Retinal pigment epithelial cell (primary cell): ENCODE results near the gene CENPB.
"Not testable (repeated sequence)": the region's sequence is repeated elsewhere in the genome, so short reads cannot be mapped to it uniquely, and the experiment has no call there.

Source experiments
- DNase-seq: peaks from one replicate; pipeline ENCODE4 v3.0.0-alpha.2; 2010; ENCODE audit warnings: low read depth
- H3K4me3 ChIP-seq: 2 replicates; pipeline ENCODE4 v1.5.1; 2011; ENCODE audit warnings: mild to moderate bottlenecking, low read length, control low read depth, moderate library complexity
- TF ChIP-seq, protein P1 (sequence below): conservative IDR thresholded peaks from 2 replicates; pipeline ENCODE4 v1.5.1; 2011; ENCODE audit warnings: low read depth, low read length, control low read depth, inconsistent platforms

Gene CENPB, protein sequence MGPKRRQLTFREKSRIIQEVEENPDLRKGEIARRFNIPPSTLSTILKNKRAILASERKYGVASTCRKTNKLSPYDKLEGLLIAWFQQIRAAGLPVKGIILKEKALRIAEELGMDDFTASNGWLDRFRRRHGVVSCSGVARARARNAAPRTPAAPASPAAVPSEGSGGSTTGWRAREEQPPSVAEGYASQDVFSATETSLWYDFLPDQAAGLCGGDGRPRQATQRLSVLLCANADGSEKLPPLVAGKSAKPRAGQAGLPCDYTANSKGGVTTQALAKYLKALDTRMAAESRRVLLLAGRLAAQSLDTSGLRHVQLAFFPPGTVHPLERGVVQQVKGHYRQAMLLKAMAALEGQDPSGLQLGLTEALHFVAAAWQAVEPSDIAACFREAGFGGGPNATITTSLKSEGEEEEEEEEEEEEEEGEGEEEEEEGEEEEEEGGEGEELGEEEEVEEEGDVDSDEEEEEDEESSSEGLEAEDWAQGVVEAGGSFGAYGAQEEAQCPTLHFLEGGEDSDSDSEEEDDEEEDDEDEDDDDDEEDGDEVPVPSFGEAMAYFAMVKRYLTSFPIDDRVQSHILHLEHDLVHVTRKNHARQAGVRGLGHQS

DNA sequence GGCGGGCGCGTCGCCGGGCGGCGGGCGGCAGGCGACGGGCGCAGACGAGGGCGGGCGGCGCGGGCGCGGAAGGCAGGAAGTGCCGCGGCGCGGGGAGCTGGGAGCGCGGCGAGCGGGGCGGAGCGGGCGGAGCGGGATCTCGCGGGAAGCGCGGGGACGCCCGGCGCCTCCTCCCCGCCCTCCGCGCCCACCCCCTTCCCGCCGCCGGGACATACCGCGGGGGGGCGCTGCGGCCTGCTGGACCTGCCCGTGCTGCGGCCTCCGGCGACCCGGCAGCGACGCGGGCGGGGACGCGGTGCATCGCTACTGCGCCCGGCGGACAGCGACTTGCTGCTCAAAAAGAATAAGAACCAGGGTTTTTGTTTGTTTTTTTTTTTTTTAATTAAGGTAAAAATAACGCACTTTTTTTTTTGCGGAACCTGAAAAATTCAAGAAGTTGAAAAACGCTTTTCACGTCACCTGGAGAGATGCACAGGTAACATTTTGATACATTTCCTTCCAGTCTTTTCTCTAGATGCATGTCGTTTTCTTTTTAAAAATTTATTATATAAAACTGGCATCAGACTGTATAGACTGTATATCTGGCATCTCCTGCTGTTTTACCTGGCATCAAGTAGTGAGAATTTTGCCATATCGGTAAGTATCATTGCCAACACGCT is at the start of gene CENPB:
Gene CENPB (minus strand): TSS at position 76 of the 659 bp plus-strand sequence. CDS start 257 bp downstream, outside the sequence.
- peak within 1 kb of the TSS; percentile 60 for H3K4me3 ChIP-seq
- no peak for DNase-seq
- TF ChIP-seq, protein P1, sequence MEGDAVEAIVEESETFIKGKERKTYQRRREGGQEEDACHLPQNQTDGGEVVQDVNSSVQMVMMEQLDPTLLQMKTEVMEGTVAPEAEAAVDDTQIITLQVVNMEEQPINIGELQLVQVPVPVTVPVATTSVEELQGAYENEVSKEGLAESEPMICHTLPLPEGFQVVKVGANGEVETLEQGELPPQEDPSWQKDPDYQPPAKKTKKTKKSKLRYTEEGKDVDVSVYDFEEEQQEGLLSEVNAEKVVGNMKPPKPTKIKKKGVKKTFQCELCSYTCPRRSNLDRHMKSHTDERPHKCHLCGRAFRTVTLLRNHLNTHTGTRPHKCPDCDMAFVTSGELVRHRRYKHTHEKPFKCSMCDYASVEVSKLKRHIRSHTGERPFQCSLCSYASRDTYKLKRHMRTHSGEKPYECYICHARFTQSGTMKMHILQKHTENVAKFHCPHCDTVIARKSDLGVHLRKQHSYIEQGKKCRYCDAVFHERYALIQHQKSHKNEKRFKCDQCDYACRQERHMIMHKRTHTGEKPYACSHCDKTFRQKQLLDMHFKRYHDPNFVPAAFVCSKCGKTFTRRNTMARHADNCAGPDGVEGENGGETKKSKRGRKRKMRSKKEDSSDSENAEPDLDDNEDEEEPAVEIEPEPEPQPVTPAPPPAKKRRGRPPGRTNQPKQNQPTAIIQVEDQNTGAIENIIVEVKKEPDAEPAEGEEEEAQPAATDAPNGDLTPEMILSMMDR: peak; percentile 47

DNA sequence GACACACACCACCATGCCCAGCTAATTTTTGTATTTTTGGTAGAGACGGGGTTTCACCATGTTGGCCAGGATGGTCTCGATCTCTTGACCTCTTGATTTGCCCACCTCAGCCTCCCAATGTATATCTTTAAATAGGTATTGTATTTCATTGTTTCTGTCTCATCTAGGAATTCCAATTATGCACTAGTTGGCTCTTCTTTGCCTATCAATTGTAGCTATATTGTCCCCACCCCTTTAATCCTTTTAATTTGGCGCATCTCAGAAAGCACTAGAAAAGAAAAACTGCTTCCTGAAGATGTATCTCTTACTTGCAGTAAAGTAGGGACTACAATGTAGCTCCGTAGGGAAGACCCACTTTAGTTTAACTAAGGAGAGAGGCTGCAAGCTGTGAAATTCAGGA is 49.6 kb upstream of the CENPB start:
- DNase-seq: no peak
- H3K4me3 ChIP-seq: no peak overlapping the region
- TF ChIP-seq, protein P1: no peak

DNA sequence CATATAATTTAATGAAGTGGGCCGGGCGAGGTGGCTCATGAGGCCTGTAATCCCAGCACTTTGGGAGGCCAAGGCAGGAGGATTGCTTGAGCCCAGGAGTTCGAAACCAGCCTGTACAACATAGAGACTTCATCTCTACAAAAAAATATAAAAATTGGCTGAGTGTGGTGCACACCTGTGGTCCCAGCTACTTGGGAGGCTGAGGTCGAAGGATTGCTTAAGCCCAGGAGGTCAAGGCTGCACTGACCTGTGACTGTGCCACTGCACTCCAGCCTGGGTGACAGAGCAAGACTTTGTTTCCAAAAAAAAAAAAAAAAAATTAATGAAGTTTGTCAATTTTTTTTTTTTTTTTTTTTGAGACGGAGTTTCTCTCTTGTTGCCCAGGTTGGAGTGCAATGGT is 43.4 kb upstream of the CENPB start:
- not testable (repeated sequence) for H3K4me3 ChIP-seq, DNase-seq

DNA sequence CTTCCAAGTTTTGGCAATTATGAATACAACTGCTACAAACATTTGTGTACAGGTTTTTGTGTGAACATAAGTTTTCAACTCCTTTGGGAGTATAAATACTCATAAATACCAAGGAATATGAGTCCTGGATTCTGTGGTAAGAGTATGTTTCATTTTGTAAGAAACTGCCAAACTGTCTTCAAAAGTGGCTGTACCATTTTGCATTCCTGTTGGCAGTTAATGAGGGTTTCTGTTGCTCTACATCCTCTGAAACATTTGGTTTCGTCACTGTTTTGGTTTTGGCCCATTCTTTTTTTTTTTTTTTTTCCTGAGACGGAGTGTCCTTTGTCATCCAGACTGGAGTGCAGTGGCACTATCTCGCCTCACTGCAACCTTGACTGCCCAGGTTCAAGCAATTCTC is 42.3 kb upstream of the CENPB start:
- TF ChIP-seq, protein P1: no peak
- no peak overlapping the region for H3K4me3 ChIP-seq
- no peak for DNase-seq

DNA sequence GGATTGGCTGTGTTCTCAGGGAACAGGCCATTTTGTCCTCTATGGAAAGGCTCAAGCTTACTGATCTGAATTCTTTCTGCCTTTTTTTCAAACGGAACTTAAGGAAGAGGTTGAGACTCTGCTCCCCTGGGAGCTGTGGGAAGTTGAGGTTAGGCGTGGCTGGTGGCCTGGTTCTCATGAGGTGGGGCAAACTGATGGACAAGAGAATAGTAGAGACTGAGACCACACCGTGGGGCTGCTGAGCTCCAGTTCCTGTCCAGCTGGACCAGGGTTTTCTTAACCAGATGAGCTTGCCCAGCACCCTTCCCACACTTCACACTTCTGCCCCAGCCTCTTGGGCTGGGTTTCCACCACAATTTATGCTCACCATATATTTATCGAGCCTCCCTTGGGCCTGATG is 39.9 kb upstream of the CENPB start:
- TF ChIP-seq, protein P1: no peak
- H3K4me3 ChIP-seq: no peak overlapping the region
- DNase-seq: no peak

DNA sequence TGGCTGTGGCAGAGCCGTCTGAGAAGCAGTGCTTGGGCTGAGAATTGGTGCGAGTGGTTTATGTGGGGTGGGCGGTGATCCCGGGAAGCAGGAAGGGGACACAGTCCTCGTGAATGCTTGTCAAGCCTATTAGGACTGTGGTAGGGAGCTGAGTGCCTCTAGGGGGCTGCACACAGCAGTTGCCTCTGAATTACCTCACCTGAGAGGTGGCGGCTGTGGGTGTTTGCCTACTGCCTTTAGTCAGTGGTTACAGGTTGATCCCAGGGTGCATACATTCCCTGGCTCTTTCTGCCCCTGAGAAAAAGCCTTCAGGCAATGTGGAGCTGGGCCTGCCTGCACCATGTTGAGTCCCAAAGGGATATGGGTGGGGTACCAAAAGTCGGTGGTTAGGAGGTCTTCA is 39.0 kb upstream of the CENPB start:
- DNase-seq: no peak
- TF ChIP-seq, protein P1: no peak
- H3K4me3 ChIP-seq: no peak overlapping the region

DNA sequence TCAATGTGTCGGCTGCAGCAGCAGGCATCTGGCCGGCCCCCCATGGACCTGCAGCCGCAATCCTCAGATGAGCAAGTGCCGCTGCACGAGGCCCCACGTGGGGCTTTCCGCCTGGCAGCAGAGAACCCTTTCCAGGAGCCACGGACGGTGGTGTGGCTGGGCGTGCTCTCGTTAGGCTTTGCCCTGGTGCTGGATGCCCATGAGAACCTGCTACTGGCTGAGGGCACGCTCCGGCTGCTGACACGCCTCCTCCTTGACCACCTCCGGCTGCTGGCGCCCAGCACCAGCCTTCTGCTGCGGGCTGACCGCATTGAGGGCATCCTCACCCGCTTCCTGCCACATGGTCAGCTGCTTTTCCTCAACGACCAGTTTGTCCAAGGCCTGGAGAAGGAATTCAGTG is 37.3 kb upstream of the CENPB start:
- TF ChIP-seq, protein P1: no peak
- no peak overlapping the region for H3K4me3 ChIP-seq

More for the DNA sequence above, 37.3 kb upstream of the CENPB start:
- no peak for DNase-seq
